BLaER1 treated with 17β-estradiol and CSF1 and Interleukin-3, amounts not matched to agents 10 nM and 100 nM (cell line): Measurements from ENCODE around the gene ZNF638.
A peak's percentile ranks its signal among the peaks of the same experiment; 100 is the strongest.

Source experiments
- H3K27ac ChIP-seq, 11 experiments: shearing (Covaris generic); formaldehyde crosslinking; 2 replicates each; pipeline ENCODE4 v1.8.1; 2022
- H3K27me3 ChIP-seq, 11 experiments: shearing (Covaris generic); formaldehyde crosslinking; 2 replicates each; pipeline ENCODE4 v1.8.1; 2022
- H3K36me3 ChIP-seq, 11 experiments: shearing (Covaris generic); formaldehyde crosslinking; 2 replicates each; pipeline ENCODE4 v1.8.1; 2022
- H3K4me1 ChIP-seq, 10 experiments: shearing (Covaris generic); formaldehyde crosslinking; 2 replicates each; pipeline ENCODE4 v1.8.1; 2022
- H3K4me2 ChIP-seq, 11 experiments: shearing (Covaris generic); formaldehyde crosslinking; 2 replicates each; pipeline ENCODE4 v1.8.1; 2022
- H3K4me3 ChIP-seq, 10 experiments: shearing (Covaris generic); formaldehyde crosslinking; 2 replicates each; pipeline ENCODE4 v1.8.1; 2022
- H3K9ac ChIP-seq, 11 experiments: shearing (Covaris generic); formaldehyde crosslinking; 2 replicates each; pipeline ENCODE4 v1.8.1; 2022
- H3K9me3 ChIP-seq, 11 experiments: shearing (Covaris generic); formaldehyde crosslinking; replicated peaks in 1 of 11; 2 replicates each; pipeline ENCODE4 v1.8.1; 2022
- H4K20me1 ChIP-seq, 11 experiments: shearing (Covaris generic); formaldehyde crosslinking; 2 replicates each; pipeline ENCODE4 v1.8.1; 2022
- Cebpa-rat ChIP-seq, 11 experiments: shearing (Covaris generic); IDR thresholded peaks; 2 replicates each; pipeline ENCODE4 v1.8.1; 2022

The ZNF638 gene

DNA sequence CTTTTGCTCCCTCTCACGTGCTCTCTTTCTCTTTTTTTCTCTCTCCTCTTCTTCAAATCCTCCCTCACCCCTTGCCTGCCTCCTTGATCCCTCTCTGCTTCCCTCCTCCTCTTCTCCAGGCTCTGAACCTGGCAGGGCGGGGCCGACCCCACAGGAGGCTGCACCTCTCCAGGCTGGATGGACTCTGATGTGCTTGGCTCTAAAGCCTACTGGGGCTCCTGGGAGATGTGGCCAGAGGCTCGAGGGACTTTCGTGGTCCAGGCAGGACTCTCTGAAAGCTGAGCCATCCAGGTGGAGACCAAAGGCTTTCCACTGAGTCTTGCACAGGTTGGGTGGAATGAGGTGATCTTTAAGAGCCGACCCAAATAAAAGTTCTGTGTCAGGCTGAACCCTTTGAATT is 147.2 kb downstream of the ZNF638 start:
- Histone ChIP-seq H3K9me3 (peaks cover 0 to 8% (median 0%) of the 10 kb centered on the region in 11 experiments; a peak in 3 of 22 replicates), H3K27me3 (no peaks in the 10 kb centered on the region), H3K4me3 (no peak overlapping the region), H3K9ac (peak overlapping the region in 1 of 11 experiments; percentile 35; a peak in 1 of 22 replicates), H3K4me1 (peaks cover 32 to 53% (median 42%) of the 10 kb centered on the region in 10 experiments), H3K4me2 (peak overlapping the region in 9 of 11 experiments; percentile 7 to 66 (median 49); a peak in 13 of 22 replicates), H4K20me1 (peaks cover 0 to 54% (median 0%) of the 10 kb centered on the region in 11 experiments; a peak in 4 of 22 replicates), H3K27ac (peak overlapping the region in 4 of 11 experiments; percentile 13 to 43 (median 38); a peak in 5 of 22 replicates), H3K36me3 (peaks cover 0 to 55% (median 3%) of the 10 kb centered on the region in 11 experiments; a peak in 11 of 22 replicates)
- TF ChIP-seq Cebpa-rat (IDR thresholded peaks at IDR 0.05): no peak

DNA sequence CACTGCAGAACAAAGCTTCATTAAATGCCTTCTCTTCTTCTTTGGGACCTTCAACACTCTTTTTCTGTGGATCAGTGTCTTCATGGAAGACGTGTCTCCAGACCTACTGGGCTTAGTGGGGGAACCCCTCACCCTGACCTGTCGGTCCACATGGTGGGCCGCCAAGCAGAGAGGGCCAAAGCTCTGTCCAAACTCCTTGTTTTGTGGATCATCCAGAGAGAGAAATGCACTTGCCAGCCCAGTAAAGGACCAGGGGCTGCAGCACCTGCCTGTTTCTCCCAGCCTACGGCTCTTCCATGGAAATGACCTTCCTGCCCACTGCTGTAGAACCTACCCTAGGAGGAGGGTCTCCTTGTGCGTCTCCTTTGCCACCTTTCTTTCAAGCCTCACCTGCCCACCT is 147.7 kb downstream of the ZNF638 start:
- H3K9ac ChIP-seq: no peak overlapping the region
- peaks cover 31 to 53% (median 38%) of the 10 kb centered on the region in 10 experiments for H3K4me1 ChIP-seq
- peaks cover 0 to 8% (median 0%) of the 10 kb centered on the region in 11 experiments; a peak in 3 of 22 replicates for H3K9me3 ChIP-seq
- TF ChIP-seq Cebpa-rat (IDR thresholded peaks at IDR 0.05): no peak
- H3K27ac ChIP-seq: no peak overlapping the region; a peak in 1 of 22 replicates
- H3K27me3 ChIP-seq: no peaks in the 10 kb centered on the region
- H3K4me3 ChIP-seq: no peak overlapping the region
- peak overlapping the region in 7 of 11 experiments; percentile 27 to 66 (median 54); a peak in 8 of 22 replicates for H3K4me2 ChIP-seq
- peaks cover 0 to 49% (median 0%) of the 10 kb centered on the region in 11 experiments; a peak in 4 of 22 replicates for H4K20me1 ChIP-seq
- H3K36me3 ChIP-seq: peaks cover 0 to 59% (median 3%) of the 10 kb centered on the region in 11 experiments; a peak in 11 of 22 replicates

DNA sequence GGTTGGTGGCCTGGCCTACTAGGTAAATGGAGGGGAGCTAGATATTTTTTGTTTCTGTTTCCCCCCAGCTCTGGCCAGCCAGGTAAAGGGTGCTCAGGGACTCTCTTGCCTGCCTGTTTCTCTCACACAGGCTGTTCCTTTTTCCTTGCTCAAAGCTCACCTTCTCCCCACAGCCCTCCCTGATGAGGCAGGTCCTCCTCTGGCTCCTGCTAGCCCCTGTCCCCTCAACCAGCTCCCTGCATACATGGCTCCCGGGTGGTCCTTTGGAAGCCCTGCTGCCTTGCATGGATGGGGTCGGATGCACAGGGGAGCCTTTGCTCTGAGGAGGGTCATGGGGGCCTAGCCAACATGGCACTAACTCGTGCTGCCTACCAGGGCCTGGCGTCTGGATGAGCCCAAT is 149.5 kb downstream of the ZNF638 start:
- Histone ChIP-seq H3K4me1 (peaks cover 20 to 44% (median 32%) of the 10 kb centered on the region in 10 experiments), H3K27me3 (no peaks in the 10 kb centered on the region), H3K9ac (no peak overlapping the region), H3K27ac (no peak overlapping the region), H3K36me3 (peaks cover 0 to 65% (median 7%) of the 10 kb centered on the region in 11 experiments; a peak in 12 of 22 replicates), H4K20me1 (peaks cover 0 to 43% (median 0%) of the 10 kb centered on the region in 11 experiments; a peak in 4 of 22 replicates), H3K4me2 (no peak overlapping the region), H3K9me3 (peaks cover 0 to 8% (median 0%) of the 10 kb centered on the region in 11 experiments; a peak in 3 of 22 replicates), H3K4me3 (no peak overlapping the region)
- no peak for TF ChIP-seq Cebpa-rat (IDR thresholded peaks at IDR 0.05)

DNA sequence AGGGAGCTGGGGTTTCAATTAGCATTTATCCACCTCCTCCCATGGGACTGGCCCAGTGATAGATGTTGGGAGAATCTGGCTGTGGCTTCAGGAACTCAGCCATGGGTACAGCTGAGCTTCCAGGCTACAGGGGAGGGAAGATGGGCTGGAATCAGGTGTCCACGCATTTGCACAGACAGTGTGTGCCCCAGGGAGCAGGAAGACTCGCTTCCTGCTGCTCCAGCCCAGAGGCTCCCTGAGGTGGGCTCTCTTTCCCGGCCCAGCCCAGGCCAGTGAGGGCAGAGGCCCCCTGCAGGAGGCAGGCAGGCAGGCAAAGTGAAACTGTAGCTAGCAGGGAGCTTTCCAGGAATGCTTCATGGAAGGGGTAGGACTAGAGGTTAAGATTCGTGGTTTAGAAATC is 150.5 kb downstream of the ZNF638 start:
- peaks cover 0 to 65% (median 7%) of the 10 kb centered on the region in 11 experiments; a peak in 12 of 22 replicates for H3K36me3 ChIP-seq
- TF ChIP-seq Cebpa-rat (IDR thresholded peaks at IDR 0.05): no peak

DNA sequence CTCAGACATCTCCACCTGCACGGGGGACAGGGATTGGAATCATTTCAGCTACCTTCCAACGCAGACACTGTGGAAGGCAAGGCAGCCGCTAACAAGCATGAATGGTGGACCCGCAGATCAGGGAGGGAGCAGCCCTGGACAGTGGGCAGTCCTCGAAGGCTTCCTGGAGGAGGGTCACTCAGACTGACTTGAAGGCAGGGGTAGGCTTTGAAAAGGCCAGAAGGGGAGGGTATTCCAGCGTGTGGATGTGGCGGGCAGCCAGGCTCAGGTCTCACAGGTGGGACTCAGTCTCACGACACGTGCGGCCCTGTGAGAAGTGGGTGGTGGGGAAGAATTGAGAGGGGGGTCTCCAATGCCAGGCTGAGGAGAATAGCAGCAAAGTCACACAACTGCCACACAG is 151.7 kb downstream of the ZNF638 start:
- H3K27ac ChIP-seq: no peak overlapping the region
- H3K36me3 ChIP-seq: peaks cover 0 to 69% (median 7%) of the 10 kb centered on the region in 11 experiments; a peak in 12 of 22 replicates
- peak overlapping the region in 2 of 11 experiments; percentile 46 to 81; a peak in 3 of 22 replicates for H3K4me2 ChIP-seq
- peaks cover 0 to 8% (median 0%) of the 10 kb centered on the region in 11 experiments; a peak in 3 of 22 replicates for H3K9me3 ChIP-seq
- H3K9ac ChIP-seq: no peak overlapping the region
- TF ChIP-seq Cebpa-rat (IDR thresholded peaks at IDR 0.05): no peak
- peaks cover 9 to 22% (median 13%) of the 10 kb centered on the region in 10 experiments; a peak in 18 of 20 replicates for H3K4me1 ChIP-seq
- H3K4me3 ChIP-seq: no peak overlapping the region
- H4K20me1 ChIP-seq: peaks cover 0 to 45% (median 0%) of the 10 kb centered on the region in 11 experiments; a peak in 4 of 22 replicates
- no peaks in the 10 kb centered on the region for H3K27me3 ChIP-seq

More for the DNA sequence above, 150.5 kb downstream of the ZNF638 start:
- Histone ChIP-seq H3K4me2 (no peak overlapping the region), H3K27ac (no peak overlapping the region), H4K20me1 (peaks cover 0 to 45% (median 0%) of the 10 kb centered on the region in 11 experiments; a peak in 5 of 22 replicates), H3K27me3 (no peaks in the 10 kb centered on the region), H3K9me3 (peaks cover 0 to 8% (median 0%) of the 10 kb centered on the region in 11 experiments; a peak in 3 of 22 replicates), H3K9ac (no peak overlapping the region), H3K4me3 (no peak overlapping the region), H3K4me1 (peaks cover 20 to 34% (median 24%) of the 10 kb centered on the region in 10 experiments)

DNA sequence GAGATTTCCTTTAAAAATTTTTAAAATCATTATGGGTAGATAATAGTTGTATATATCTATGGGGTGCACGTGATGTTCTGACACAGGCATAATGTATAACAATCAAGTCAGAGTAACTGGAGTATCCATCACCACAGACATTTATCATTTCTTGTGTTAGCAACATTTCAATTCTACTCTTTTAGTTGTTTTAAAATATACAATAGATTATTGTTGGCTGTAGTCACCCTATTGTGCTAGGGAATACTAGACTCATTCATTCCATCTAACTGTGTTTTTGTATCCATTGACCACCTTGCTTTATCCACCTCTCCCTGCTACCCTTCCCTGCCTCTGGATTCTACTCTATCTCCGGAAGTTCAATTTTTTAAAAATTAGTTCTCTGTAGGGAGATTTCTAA is 152.8 kb downstream of the ZNF638 start:
- Histone ChIP-seq H3K27me3 (no peaks in the 10 kb centered on the region), H3K4me1 (peaks cover 0 to 12% (median 2%) of the 10 kb centered on the region in 10 experiments; a peak in 12 of 20 replicates), H3K9ac (no peak overlapping the region), H3K27ac (no peak overlapping the region), H3K9me3 (peaks cover 0 to 3% (median 0%) of the 10 kb centered on the region in 11 experiments; a peak in 2 of 22 replicates), H3K4me2 (peak overlapping the region in 2 of 11 experiments; percentile 46 to 81; a peak in 2 of 22 replicates), H4K20me1 (peaks cover 0 to 51% (median 0%) of the 10 kb centered on the region in 11 experiments; a peak in 5 of 22 replicates), H3K4me3 (no peak overlapping the region), H3K36me3 (peaks cover 0 to 76% (median 7%) of the 10 kb centered on the region in 11 experiments; a peak in 13 of 22 replicates)
- TF ChIP-seq Cebpa-rat (IDR thresholded peaks at IDR 0.05): no peak
